Measurements from ENCODE around the gene DDIT4L. TPM values are rescaled to one million over a fixed set of nuclear protein-coding genes. Genes with fewer than 3 reads are reported as not detected.

Gene DDIT4L
- total RNA-seq, 1 donor from 2014 or later = 5.4 TPM

DNA sequence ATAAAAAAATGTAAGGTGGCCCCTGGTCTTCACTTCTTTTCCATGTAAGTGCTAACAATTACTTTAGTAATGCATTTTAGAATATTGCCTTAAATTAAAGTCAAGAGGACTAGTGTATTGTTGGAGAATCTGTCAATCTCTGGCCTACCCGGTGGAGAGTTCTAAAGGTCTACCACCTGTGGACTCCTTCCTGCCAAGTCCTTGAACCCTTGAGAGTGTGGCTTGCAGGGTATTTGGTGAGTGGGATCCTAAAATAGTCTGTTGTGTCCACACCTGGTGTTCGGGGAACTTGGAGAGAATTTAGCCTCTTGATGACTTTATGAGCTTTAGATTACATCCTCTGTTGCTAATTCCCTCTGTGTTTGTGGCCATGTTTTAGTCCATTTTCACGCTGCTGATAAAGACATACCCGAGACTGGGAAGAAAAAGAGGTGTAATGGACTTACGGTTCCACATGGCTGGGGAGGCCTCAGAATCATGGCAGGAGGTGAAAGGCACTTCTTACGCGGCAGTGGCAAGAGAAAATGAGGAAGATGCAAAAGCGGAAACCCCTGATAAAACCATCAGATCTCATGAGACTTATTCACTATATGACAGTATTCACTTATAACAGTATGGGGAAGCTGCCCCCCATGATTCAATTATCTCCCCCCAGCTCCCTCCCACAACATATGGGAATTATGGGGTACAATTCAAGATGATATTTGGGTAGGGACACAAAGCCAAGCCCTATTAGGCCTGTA, 23.8 kb downstream of the DDIT4L start:
- intact Hi-C loops (cut with DNase I) = no loop called here

DNA sequence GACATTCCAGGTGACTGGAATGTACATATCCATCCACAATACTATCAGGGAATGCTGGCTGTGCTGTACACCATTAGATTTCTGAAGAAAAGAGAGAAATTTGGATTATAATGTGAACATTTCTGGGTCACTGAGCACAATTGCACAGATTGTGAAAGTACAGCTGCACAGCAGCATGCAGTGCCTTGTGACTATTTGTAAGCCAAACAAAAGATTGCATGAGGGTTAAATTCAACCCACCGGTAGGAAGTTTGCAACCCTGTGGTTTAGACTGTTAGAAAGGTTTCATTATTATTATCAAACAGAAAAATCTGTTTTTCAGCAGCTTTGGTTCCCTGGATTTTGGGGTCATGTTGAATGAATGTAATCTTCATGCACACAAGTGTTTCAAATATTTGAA, 24.5 kb downstream of the DDIT4L start:
- Histone ChIP-seq H3K9me3 (no peaks in the 10 kb centered on the region), H3K4me1 (no peaks in the 10 kb centered on the region), H3K27me3 (no peaks in the 10 kb centered on the region), H3K4me3 (no peak overlapping the region), H3K27ac (no peak overlapping the region), H3K36me3 (no peaks in the 10 kb centered on the region)
- no peak for DNase-seq (ENCODE audit: extremely low spot score in 2 of 2)
- intact Hi-C loops (cut with DNase I) = no loop called here
- TF ChIP-seq POLR2AphosphoS5 (IDR thresholded peaks at IDR 0.05; ENCODE audit: insufficient read depth in 1 of 2, low read depth in 1 of 2) (no peak), POLR2A (IDR thresholded peaks at IDR 0.05) (no peak)
- TF ChIP-seq, protein P1, sequence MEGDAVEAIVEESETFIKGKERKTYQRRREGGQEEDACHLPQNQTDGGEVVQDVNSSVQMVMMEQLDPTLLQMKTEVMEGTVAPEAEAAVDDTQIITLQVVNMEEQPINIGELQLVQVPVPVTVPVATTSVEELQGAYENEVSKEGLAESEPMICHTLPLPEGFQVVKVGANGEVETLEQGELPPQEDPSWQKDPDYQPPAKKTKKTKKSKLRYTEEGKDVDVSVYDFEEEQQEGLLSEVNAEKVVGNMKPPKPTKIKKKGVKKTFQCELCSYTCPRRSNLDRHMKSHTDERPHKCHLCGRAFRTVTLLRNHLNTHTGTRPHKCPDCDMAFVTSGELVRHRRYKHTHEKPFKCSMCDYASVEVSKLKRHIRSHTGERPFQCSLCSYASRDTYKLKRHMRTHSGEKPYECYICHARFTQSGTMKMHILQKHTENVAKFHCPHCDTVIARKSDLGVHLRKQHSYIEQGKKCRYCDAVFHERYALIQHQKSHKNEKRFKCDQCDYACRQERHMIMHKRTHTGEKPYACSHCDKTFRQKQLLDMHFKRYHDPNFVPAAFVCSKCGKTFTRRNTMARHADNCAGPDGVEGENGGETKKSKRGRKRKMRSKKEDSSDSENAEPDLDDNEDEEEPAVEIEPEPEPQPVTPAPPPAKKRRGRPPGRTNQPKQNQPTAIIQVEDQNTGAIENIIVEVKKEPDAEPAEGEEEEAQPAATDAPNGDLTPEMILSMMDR (IDR thresholded peaks at IDR 0.05) = no peak

More for the DNA sequence above, 23.8 kb downstream of the DDIT4L start:
- no peaks in the 10 kb centered on the region for H3K27me3 ChIP-seq
- H3K4me1 ChIP-seq = no peaks in the 10 kb centered on the region
- H3K4me3 ChIP-seq = no peak overlapping the region
- no peak overlapping the region for H3K27ac ChIP-seq
- no peaks in the 10 kb centered on the region for H3K9me3 ChIP-seq
- H3K36me3 ChIP-seq = no peaks in the 10 kb centered on the region
- DNase-seq (ENCODE audit: extremely low spot score in 2 of 2) = no peak
- TF ChIP-seq, protein P1 (IDR thresholded peaks at IDR 0.05) = no peak
- TF ChIP-seq POLR2A (IDR thresholded peaks at IDR 0.05) (no peak), POLR2AphosphoS5 (IDR thresholded peaks at IDR 0.05; ENCODE audit: insufficient read depth in 1 of 2, low read depth in 1 of 2) (no peak)

DNA sequence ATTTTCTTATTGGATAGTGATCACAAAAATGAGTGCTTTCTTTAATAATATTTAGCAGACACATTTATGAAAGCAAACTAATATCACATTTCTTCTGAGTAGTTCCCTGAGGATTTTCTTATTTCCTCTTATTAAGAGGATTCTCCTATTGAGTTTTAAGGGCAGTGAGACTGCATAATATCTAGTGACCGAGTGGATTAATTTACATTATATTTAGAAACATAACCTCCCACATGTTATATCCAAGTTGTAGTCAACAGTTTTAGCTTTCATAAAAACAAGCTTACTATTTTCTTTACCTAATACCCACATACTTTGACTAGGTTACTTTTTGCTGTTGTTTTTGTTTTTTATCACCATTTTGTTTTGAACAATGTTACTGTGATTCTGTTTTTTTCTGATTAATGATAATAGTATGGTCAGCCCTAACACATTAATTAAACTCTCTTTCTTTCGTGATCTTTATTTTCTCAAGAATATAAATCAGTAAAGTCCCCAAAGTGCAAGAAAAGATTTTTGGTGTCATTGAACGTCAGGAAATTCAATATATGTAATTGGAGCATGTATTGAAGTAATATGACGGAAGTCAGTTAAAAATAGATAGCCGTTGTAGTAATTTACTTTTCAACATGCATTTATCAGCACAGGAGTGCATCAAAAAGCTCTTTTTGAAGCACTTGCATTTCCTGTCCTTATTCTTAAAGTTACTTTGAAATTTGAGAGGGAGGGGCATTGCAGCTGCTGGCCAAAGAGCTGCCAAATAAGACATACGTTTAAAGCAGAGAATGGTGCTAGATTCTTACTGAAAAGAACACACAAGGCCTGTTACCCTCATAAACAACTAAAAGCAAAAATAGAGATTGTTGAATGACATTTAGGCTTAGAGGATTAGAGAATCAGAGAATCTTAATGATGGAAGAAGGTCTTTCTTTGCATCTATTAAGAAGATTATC, 25.2 kb downstream of the DDIT4L start:
- intact Hi-C loops (cut with DNase I) = no loop called here
- H3K27ac ChIP-seq = no peak overlapping the region
- H3K4me3 ChIP-seq = no peak overlapping the region
- TF ChIP-seq POLR2AphosphoS5 (IDR thresholded peaks at IDR 0.05; ENCODE audit: insufficient read depth in 1 of 2, low read depth in 1 of 2) (no peak), POLR2A (IDR thresholded peaks at IDR 0.05) (no peak)
- TF ChIP-seq, protein P1 (IDR thresholded peaks at IDR 0.05) = no peak
- H3K36me3 ChIP-seq = no peaks in the 10 kb centered on the region
- H3K27me3 ChIP-seq = no peaks in the 10 kb centered on the region
- no peak for DNase-seq (ENCODE audit: extremely low spot score in 2 of 2)
- H3K4me1 ChIP-seq = no peaks in the 10 kb centered on the region
- H3K9me3 ChIP-seq = no peaks in the 10 kb centered on the region

DNA sequence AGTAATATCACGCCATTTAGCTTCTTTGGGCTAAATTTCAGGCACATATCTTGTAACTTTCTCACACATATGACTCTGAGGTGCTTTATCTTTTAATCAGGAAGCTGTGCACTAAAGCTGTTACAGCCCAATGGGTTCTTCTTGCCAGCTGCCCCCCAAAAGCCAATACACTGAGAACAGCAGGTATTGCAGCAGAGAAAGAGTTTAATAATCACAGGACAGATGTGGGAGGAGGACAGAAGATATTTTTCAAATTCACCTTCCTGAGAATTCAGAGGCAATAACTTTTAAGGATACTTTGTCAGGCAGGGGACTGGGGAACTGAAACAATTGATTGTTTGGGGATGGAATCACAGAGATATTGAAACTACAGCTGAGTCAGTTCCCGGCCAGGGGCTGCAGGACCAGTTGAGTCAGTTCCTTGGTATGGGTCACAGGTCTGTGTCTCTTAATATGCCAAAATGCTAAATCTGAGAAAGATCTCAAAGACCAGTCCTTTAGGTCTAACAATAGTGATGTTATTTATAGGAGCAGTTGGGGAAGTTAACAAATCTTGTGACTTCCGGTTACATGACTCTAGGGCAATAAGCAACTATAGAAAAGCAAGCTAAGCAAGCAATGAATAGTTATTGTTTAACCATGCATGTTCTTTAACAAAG, 28.1 kb downstream of the DDIT4L start:
- H3K27ac ChIP-seq = no peak overlapping the region
- no peaks in the 10 kb centered on the region for H3K27me3 ChIP-seq
- no peak for DNase-seq (ENCODE audit: extremely low spot score in 2 of 2)
- intact Hi-C loops (cut with DNase I) = no loop called here
- no peaks in the 10 kb centered on the region for H3K36me3 ChIP-seq
- no peak overlapping the region for H3K4me3 ChIP-seq
- H3K4me1 ChIP-seq = no peaks in the 10 kb centered on the region
- TF ChIP-seq POLR2AphosphoS5 (IDR thresholded peaks at IDR 0.05; ENCODE audit: insufficient read depth in 1 of 2, low read depth in 1 of 2) (no peak), POLR2A (IDR thresholded peaks at IDR 0.05) (no peak)
- TF ChIP-seq, protein P1 (IDR thresholded peaks at IDR 0.05) = no peak
- H3K9me3 ChIP-seq = no peaks in the 10 kb centered on the region
